Measurements from ENCODE around the gene RAB11FIP3.
"Not testable (repeated sequence)": the region's sequence is repeated elsewhere in the genome, so short reads cannot be mapped to it uniquely, and the experiment has no call there.

RAB11FIP3 gene

DNA sequence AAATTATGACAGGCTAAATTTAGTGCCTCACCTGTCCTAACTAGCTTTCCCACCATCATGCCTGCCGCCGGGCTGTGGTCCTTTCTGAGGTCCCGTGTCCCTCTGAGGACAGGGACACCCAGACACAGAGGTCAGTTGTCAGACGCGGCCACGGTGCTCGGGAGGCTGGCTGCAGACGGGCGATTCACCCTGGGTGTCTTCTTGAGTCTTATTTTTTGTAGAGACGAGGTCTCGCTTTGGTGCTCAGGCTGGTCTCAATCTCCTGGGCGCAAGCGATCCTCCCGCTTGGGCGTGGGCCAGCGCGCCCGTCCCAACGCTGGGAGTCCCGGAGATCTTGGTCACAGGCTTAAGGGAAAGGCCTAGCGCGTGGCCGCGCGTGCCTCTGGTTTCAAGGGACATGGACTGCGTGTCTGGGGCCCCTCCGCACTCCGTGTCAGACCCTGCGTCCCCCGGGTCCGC is 797 bp upstream of the RAB11FIP3 start:
- DNase-seq = no peak

DNA sequence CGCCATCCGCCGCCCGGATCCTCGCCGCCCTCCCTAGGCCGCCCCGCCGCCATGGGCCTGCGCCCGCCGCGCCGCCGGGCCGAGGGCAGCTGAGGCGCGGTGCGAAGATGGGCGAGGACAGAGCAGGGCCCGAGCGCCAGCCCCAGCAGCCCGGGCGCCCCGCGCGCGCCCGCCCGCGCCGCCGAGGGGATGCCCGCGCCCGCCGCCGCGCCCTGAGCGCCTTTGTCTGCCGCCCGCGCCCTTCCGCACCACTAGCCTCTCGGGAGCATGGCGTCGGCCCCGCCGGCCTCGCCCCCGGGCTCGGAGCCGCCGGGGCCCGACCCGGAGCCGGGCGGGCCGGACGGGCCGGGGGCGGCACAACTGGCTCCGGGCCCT is 278 bp downstream of the RAB11FIP3 start:
- DNase-seq = no peak

DNA sequence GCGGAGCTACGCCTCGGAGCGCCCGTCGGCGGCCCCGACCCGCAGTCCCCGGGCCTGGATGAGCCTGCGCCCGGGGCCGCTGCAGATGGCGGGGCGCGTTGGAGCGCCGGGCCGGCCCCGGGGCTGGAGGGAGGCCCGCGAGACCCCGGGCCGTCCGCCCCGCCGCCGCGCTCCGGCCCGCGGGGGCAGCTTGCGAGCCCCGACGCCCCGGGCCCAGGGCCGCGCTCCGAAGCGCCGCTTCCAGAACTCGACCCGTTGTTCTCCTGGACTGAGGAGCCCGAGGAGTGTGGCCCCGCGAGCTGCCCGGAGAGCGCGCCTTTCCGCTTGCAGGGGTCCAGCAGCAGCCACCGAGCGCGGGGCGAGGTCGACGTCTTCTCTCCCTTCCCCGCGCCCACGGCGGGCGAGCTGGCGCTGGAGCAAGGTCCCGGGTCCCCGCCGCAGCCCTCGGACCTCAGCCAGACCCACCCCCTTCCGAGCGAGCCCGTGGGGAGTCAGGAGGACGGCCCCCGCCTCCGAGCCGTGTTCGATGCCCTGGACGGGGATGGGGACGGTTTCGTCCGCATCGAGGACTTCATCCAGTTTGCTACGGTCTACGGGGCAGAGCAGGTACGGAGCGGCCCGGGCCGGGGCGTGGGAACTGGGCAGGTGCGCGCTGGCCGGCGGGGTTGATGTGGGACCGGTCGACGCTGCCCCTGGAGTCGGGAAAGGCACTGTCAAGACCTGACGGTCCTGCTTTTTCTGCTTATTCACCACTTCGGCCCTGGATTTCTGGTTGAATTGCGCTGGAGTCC is 861 bp downstream of the RAB11FIP3 start:
- no peak for DNase-seq

DNA sequence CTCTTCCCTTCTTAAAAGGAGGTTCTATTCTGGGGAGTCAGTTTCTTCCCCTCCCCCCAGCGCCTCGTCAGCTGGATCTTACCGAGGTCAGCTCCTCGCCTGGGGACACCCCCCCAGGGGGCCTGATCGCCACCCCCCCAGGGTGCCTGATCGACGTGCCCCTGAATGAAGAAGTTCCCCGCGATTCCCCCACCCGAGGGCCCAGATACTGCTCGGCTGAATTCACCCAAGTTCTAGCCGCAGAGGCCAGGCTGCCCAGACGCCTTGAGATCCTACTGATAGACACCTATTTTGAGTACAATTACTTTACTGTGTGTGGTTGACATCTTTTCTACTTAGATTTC is 1.4 kb downstream of the RAB11FIP3 start:
- DNase-seq = no peak

DNA sequence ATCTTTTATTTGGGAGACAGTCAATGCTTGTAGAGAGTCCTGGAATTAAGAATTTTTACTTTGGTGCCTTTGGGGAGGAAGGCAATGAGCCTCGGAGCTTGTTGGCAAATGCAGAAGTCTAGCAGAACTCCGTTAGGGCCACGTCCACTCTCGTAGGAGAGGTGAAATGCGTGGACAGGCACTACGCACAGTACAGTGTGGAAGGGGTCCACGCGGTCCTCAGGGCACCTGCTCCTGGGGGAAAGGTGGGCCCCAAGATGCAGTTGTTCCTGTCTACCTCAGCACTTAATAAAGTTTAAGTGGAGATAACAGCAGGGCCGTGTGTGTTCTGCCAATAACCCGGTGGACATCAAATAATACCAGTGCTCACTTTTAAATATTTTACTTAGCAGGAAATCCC is 1.8 kb downstream of the RAB11FIP3 start:
- DNase-seq = no peak

DNA sequence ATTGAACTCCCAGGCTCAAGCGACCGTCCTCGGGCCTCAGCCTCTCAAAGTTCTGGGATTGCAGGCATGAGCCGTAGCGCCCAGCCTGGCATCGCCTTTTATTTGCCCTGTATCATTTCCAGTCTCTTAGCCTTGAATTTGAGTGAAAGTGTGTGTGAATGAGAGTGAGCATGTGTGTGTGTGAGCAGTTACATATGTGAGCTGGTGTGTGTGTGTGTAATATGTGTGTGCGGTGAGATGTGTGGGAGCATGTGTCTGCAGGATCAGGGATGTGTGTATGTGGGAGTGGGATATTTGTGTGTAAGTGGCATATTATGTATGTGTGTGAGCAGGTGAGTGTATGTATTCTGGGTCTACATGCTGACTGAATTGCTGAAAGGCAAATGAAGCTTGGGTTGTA is 5.5 kb downstream of the RAB11FIP3 start:
- no peak for DNase-seq

DNA sequence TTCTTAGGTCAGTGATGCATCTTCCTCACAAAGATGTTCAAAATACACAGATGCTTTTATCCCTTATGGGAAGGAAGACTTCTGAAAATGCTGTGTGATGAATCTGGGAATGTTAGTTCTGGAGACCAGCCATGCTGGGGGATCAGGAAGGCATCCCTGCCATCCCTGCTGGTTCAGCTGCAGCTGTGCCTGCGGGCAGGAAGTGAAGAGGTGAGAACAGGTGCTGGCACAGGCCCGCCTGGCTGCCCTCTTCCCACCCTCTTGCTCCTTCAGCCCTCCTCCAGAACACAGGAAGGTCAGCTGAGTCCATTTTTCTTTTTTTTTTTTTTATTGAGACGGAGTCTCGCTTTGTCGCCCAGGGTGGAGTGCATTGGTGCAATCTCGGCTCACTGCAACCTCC is 15.2 kb downstream of the RAB11FIP3 start:
- DNase-seq = no peak

DNA sequence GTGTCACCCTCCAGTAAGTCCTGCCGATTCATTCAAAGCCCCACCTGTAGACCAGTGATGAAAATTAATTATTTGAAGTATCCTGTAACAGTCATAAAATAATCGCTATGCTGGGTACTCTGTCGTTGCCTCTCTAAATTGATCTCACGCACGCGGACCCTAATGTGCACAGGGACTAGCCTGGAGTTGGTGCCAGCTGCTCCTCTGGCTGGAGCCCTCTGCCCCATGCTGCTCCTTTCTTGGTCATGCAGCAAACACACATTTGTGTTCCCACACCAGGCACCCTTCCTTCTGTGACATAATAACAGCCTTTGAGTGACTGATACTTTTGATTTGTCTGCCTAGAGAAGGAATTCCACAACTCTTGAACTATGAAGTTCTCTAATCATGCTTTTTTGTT is 16.0 kb downstream of the RAB11FIP3 start:
- DNase-seq = no peak

DNA sequence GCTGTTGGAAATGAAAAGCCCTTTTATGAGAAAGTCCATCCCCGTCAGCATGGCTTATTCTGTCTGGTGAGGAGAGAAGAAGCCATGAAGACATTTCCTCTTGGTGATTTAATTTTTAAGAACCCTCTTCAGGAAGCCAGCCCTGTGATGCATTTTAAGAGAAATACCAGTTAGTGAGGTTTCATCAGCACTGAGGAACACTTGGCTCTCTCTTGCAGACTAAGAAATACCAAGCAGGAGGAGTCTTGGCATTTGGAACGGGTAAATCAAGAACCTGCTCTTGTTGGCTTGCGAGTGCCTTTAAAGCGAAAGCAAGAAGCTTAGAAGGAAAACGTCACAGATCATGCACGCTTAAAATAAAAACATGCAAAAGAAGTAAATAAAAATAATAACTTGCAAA is 17.5 kb downstream of the RAB11FIP3 start:
- DNase-seq = no peak

DNA sequence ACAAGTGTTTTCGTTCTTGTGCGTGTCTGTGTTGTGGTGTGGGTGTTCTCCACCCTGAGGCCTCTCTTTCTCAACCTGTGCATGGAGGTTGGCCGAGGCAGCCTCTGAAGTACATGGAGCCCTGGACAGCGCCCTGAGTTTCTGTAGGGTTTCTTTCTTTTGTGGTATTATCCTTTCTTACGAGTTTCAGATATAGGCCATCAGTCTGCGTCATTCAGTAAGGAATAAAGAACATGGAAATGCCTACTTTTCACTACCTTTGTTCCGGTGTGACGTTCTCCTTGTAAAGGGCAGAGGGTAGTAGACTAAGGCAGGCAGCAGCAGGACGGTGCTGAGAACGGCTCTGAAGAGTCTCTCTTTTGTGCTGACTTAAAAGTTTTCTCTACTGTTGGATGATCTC is 18.6 kb downstream of the RAB11FIP3 start:
- no peak for DNase-seq

DNA sequence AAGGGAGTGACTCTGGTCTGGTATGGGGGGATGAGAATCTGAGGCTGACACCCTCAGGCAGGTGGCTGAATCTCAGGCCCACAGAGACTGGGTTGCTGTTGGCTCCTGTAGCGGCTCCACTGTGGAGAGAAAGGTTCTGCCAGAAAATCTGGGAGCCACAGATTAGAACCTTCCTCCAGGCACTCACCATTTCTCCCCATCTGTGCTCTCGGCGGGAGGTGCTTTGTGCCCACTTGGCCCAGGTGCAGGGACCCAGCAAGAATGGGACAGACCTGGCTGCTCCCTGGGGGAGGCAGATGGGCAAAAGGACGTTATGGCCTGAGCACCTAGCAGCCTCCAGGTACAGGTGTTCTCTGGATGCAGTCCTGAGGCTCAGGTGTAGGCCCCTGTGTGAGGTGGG is 20.1 kb downstream of the RAB11FIP3 start:
- no peak for DNase-seq

DNA sequence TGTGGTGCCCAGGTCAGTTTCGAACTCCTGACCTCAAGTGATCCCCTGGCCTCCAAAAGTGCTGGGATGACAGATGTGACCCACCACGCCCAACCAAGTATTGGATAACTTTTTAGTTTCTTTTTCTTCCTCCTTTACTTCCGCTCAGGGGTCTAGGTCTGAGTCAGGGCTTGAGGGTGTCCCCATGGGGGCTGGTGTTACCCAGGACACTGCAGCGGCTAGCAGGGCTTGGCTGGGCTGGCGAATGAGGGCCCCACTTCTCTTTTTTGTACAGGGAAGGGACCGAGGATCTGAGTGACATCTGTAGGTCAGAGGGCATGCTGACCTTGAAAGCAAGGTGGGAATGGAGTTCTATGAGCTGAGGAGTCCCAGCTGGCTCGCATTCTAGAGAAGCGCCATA is 24.9 kb downstream of the RAB11FIP3 start:
- DNase-seq = no peak

DNA sequence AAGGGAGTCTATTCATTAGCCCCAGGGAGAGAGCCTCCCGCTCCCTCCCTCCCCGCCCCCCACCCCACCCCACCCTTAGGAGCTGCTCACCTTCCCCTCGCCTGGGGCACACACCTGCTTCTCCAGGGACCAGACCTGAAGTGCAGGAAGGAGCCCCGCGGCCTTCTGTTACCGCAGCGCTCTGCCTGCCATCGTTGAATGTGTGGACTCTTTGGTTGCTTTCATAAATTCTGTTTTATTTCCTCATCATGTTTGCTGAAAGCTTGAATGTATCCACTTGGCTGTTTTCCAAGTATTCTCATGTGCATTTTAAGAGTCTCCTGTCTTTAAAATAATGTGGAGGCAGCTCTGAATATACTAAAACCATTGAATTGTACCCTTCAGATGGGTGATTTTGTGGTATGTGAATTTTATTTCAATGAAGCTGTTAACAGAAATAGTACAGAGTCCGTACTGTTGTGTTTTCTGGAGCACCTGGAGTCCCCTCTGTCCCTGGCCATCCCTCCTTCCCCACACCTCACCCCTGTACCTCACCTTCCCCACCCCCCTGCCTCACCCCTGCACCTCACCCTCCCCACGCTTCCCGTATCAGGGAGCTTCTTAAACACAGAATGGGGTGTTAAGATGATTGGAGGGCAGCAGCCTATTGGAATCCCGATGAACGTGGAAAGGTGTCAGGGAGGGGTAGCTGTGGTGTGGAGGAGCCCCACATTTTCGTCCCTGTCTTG is 25.5 kb downstream of the RAB11FIP3 start:
- no peak for DNase-seq

DNA sequence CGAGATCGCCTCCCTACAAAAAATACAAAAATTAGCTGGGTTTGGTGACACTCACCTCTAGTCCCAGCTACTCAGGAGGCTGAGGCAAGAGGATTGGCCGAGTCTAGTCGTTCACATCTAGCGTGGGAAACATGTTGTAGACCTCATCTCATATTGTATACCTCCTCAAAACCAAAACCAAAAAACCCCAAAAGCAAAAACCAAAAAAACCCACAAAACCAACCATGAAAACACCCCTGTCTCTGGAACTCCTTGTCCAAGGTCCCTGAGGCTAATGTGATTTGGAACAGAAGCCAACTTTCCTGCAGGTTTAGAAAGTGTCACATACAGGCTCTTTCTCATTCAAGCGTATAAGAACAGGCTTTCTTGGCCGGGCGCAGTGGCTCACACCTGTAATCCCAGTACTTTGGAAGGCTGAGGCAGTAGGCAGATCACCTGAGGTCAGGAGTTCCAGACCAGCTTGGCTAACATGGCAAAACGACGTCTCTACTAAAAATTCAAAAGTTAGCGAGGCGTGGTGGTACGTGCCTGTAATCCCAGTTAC is 29.0 kb downstream of the RAB11FIP3 start:
- no peak for DNase-seq

DNA sequence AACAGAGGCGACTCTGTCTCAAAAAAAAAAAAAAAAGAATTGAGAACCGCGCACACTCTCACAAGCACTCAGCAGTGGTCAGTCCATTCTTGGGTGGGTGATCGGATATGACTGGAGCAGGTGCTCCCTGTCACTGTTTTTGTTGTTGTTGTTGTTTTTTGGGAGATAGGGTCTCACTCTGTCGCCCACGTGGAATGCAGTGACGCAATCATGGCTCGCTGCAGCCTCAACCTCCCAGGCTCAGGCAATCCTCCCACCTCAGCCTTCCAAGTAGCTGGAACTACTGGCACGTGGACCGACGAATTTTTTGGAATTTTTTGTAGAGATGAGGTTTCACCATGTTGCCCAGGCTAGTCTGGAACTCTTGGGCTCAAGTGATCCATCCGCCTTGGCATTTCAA is 30.0 kb downstream of the RAB11FIP3 start:
- DNase-seq = no peak

DNA sequence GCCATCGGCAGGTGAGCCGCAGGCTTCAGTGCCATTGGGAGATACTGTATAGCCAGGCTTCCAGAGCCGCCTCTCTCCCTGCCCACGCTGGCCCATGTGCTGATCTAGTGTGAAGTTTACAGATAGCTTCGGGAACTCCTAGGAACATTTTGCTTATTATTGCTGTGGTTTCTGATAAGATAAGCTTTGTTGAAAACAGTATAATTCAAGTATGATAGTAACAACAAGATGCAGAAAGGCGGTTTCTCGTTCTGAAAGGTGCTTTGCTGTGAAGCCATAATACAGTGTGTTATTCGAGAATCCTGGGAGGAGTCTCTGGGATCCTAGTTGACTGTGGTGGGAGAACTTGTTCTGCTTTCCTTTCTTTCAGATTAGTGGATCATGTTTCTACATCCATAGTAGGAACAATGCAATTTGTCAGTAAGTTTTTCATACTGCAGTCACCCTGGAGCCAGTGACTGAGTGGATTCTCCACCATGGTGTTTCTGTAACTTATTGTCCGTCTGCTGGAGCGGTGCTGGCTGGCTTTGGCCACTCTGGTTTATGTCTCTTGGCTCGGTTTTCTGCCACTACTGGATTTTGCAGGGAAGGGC is 31.5 kb downstream of the RAB11FIP3 start:
- DNase-seq = no peak

DNA sequence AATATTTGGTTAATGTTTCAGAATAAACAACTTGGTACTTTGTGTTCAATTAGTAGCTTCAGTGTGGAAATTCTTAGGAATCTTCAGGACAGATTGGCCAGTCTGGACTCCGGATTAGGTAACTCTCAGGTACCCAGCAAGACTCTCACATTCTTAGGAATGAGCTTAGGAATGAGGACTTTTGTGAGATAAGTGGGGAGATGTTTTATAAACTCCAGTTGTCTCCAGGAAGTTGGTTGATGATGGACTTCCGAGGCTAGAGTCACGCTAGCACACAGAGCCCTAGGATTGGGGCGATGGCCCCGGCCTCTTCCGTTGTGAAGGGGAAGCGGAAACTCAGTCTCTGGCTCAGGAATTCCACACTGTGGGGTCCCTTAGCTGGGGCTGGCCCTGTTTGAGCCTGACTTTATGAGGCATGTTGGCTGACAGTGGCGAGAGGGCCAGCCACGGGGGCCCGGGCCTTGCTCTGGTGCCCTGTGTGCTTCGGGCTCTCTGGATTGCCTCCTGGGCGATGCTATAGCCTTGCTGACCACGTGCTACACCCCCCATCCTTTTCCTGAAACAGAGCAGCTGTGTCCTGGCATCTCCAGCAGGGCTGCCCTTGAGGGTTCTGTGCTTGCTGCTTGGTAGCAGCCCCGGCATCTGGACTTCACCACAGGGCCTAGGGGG is 32.4 kb downstream of the RAB11FIP3 start:
- DNase-seq = no peak

DNA sequence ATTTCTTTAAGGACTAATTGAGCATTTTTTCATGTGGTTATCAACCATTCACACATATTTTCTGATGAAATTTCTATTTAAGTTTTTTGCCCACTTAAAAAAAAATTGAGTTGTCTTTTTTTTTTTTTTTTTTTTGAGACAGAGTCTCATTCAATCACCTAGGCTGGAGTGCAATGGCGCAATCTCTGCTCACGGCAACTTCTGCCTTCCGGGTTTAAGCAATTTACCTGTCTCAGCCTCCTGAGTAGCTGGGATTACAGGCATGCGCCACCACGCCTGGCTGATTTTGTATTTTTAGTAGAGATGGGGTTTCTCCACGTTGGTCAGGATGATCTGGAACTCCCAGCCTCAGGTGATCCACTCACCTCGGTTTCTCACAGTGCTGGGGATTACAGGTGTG is 34.3 kb downstream of the RAB11FIP3 start:
- DNase-seq = no peak

DNA sequence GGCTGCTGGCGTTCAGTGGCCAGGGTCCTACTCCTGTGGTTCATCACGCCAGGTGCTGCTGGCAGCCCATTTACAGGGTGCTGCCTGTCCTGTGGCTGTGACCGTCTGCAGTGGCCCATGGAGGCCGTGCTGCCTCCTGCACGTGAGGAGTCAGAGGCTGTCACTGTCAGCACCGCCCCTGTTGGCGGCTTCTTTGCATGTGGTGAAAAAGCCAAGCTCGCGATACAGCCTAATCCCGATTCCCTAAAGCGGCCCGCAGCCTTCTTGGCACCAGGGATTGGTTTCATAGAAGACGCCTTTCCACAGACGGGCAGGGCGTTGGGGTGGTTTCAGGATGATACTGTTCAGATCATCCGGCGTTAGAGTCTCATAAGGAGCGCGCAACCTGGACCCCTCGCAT is 35.3 kb downstream of the RAB11FIP3 start:
- DNase-seq = no peak

DNA sequence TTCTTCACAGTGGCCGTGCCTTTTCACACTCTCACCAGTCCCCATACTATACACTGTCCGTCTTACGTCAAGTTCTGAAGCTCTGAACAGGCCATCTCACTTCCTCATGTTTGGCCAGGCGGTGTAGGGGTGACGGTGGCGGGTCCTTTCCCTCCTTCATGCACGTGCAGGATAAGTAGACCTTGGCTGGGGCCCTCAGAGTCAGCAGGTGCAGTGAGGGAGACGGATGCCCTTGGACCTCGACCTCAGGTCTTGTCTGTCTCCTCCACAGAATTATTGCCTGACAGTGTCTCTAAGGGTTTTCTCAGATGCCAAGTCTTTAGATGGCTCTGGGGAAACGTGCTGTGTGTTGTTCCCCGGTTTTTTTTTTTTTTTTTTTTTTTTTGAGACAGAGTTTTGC is 37.6 kb downstream of the RAB11FIP3 start:
- no peak for DNase-seq

DNA sequence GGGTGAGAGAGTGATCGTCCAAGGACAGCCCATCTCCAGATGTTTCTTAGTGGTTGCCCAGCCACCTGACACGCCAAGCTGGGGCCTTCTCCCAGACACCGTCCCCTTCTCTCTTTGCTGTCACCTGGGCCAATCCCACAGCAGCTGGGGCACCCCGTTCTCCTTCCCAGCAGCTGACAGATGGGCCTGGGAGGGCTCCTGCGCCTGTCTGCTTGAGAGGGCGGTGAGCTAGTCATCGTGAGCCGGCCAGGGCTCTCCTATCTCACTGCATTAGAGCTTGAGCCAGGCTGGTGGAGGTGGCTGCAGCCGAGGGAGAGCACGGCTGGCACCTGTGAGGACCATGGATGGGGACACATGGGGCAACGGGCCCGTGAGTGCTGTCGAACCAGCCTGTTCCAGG is 41.2 kb downstream of the RAB11FIP3 start:
- no peak for DNase-seq

DNA sequence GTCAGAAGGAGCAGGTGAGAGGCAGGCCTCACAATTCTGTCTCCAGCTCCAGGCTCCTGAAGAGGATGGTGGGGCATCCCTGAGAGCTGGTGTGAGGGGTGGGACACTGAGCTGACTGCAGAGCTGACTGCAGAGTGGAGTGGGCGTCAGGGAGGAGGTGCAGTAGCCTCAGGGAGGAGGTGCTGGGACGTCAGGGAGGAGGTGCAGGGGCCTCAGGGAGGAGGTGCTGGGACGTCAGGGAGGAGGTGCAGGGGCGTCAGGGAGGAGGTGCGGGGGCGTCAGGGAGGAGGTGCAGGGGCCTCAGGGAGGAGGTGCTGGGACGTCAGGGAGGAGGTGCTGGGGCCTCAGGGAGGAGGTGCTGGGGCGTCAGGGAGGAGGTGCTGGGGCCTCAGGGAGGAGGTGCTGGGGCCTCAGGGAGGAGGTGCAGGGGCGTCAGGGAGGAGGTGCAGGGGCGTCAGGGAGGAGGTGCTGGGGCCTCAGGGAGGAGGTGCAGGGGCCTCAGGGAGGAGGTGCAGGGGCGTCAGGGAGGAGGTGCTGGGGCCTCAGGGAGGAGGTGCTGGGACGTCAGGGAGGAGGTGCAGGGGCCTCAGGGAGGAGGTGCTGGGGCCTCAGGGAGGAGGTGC is 41.9 kb downstream of the RAB11FIP3 start:
- DNase-seq = not testable (repeated sequence)

All from AML-193 (cell line).